GM12864 (cell line): ENCODE results near the gene AZU1.

Experiments used
- DNase-seq: peaks from one replicate; pipeline ENCODE4 v3.0.0-alpha.2; 2011; ENCODE audit warnings: low read depth
- H3K4me3 ChIP-seq: 2 replicates; pipeline ENCODE4 v1.5.1; 2011; ENCODE audit warnings: mild to moderate bottlenecking, low read depth, low read length, control low read depth
- TF ChIP-seq, protein P1 (sequence below): IDR thresholded peaks from 2 replicates; pipeline ENCODE4 v1.5.1; 2011; ENCODE audit warnings: low read depth, mild to moderate bottlenecking, moderate library complexity, low read length, control low read depth, inconsistent platforms; ENCODE audit errors: missing control alignments

AZU1 gene

DNA sequence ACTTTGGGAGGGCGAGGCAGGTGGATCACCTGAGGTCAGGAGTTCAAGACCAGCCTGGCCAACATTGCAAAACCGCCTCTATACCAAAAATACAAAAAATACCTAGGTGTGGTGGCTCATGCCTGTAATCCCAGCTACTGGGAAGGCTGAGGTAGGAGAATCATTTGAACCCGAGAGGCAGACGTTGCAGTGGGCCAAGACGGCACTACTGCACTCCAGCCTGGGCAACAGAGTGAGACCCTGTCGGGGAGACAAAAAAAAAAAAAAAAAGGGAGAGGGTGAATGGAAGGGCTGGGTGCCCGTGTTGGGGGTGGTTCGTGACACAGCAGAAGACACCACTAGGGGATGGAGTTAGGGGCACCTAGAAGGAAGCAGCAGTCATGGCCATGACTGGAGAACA is 42.7 kb downstream of the AZU1 start:
- no peak overlapping the region for H3K4me3 ChIP-seq
- TF ChIP-seq, protein P1, sequence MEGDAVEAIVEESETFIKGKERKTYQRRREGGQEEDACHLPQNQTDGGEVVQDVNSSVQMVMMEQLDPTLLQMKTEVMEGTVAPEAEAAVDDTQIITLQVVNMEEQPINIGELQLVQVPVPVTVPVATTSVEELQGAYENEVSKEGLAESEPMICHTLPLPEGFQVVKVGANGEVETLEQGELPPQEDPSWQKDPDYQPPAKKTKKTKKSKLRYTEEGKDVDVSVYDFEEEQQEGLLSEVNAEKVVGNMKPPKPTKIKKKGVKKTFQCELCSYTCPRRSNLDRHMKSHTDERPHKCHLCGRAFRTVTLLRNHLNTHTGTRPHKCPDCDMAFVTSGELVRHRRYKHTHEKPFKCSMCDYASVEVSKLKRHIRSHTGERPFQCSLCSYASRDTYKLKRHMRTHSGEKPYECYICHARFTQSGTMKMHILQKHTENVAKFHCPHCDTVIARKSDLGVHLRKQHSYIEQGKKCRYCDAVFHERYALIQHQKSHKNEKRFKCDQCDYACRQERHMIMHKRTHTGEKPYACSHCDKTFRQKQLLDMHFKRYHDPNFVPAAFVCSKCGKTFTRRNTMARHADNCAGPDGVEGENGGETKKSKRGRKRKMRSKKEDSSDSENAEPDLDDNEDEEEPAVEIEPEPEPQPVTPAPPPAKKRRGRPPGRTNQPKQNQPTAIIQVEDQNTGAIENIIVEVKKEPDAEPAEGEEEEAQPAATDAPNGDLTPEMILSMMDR, result no peak
- no peak for DNase-seq

DNA sequence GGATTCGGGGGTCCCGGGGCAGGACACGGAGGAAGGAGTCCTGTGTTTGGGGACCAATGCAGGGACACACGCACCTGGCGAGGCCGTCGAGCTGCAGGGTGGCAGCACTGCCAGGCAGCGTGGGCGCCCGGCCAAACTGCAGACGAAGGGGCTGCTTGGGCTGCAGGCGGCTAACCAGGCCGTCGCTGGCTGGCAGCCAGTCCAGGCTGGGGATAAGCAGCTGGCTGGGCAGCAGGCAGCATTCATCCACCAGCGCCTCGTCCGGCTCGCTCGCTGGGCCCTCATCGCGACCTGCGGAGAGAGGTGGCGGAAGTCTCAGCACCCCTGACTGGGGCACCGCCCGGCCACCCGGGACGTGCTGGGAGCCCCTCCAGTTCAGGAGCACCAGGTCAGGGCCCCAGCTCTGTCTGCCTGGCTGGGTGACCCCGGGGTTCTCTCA is 43.3 kb downstream of the AZU1 start:
- TF ChIP-seq, protein P1, result no peak
- no peak overlapping the region for H3K4me3 ChIP-seq
- DNase-seq, result no peak

DNA sequence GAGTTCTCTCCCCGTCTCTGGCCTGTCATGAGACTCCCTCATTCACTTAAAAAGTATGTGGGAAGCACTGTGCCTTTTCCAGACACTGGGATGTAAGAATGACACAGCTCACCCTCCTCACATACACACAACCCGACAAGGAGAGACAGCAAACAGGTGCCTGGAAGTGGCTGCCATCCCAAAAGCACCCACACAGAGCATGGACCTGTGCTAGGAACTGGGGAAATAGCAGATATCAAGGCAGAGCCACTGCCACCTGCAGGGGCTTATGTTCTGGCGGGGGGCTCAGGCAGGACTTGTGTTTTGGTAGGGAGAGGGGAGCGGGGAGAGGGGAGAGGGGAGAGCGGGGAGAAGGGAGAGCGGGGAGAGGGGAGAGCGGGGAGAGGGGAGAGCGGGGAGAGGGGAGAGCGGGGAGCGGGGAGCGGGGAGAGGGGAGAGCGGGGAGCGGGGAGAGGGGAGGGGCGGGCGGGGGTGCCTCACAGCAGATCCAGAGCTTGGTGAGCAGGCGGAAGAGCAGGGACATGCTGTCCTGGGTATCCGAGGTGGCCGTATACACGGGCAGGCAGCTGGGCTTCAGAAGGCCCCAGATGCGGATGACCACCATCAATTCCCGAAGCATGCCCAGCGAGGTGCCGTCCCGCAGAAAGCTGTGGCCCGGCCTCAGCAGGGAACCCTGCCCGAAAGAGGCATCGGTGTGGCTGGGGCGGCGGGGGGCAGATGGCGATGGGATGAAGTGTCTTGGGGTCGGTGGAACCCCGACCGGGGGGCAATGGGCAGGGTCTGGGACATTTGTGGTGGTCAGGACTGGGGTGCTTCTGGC is 44.0 kb downstream of the AZU1 start:
- no peak for DNase-seq
- TF ChIP-seq, protein P1, result no peak
- H3K4me3 ChIP-seq, result no peak overlapping the region

DNA sequence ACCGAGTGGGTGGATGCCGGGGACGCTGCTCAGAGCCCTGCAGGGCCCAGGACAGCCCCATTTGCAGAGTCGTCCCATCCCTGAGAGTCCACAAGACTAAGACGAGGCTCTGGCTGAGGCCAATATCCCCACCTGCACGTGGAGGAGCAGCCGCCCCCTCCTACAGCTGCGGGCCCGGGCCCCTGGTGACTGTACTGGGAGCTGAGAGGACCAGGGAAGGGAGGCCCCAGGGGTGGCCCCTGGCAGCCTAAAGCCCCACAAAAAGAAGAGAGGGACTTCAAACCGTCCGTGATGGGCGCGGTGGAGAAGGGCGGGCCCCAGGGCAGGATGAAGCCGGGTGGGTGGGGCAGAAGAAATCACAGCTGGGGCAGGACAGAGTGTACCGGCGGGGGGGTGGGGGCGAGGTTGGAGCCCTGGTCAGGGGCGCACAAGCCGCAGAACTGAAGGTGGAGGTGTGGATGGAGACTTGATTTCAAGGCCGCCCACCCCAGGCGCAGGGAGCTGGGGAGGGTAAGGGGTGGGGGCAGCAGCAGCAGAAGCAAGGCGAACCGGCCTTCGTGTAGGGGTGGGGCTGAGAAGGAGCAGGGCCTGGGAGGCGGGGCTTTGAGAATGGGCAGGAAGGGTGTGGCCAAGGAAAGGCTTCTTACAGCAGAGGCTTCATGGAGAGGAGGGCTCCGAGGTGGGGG is 44.8 kb downstream of the AZU1 start:
- TF ChIP-seq, protein P1, result no peak
- peak; percentile 81 for DNase-seq
- no peak overlapping the region for H3K4me3 ChIP-seq

DNA sequence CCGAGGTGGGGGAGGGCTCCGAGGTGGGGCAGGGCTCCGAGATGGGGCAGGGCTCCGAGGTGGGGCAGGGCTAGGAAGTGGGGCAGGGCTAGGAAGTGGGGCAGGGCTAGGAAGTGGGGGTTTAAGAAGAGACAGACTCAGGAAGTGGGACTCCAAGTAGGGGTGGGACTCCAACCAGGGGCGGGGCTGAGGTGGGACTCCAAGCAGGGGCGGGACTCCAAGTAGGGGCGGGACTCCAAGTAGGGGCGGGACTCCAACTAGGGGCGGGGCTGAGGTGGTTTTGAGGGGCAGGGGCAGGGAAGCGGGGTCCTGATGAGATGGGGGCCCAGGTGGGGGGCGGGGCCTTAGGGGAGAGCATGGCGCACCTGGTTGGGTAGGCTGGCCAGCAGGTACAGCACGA is 45.4 kb downstream of the AZU1 start:
- TF ChIP-seq, protein P1, result no peak
- H3K4me3 ChIP-seq, result no peak overlapping the region
- peak; percentile 77 for DNase-seq

DNA sequence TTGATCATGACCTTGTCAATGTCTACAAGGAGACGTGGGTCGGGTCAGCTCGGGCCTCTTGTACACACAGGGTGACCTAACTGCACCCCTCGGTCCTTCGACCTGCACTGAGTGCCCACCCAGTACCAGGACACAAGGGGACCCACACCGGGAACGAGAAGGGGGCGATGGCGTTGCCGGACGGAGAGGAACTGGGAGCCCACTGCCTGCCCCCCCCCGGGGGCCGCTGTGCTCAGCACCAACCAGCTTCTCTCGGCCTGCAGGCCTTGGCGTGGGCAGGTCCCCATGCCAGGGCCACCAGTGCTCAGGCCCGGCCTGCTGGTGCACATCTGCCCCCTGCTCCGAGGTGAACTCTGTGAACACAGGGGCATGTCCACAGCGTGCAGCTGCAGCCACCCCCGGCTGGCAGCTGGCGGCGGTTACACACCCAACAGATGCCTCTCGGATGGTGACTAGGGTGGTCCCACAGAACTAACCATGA is 46.0 kb downstream of the AZU1 start:
- TF ChIP-seq, protein P1, result no peak
- DNase-seq, result no peak
- no peak overlapping the region for H3K4me3 ChIP-seq
